Mesothelial cell of epicardium (in vitro differentiated cells): ENCODE data around the gene KCNH1. TPM values are rescaled to one million over a fixed set of nuclear protein-coding genes. Genes with fewer than 3 reads are reported as not detected.

Source experiments
- DNase-seq, 2 experiments: peaks; one replicate each; pipeline ENCODE4 v3.0.0; 2021; ENCODE audit warnings: low spot score in 2 of 2; ENCODE audit not compliant: unreplicated experiment in 2 of 2
- H3K27ac Mint-ChIP-seq: 2 replicates; pipeline ENCODE4 v1.8.0; 2021; ENCODE audit warnings: mixed read lengths
- H3K27me3 Mint-ChIP-seq: 2 replicates; pipeline ENCODE4 v1.8.0; 2021; ENCODE audit warnings: low read depth, mixed read lengths
- H3K36me3 Mint-ChIP-seq: 2 replicates; pipeline ENCODE4 v1.8.0; 2021; ENCODE audit warnings: mixed read lengths
- H3K4me1 Mint-ChIP-seq: 2 replicates; pipeline ENCODE4 v1.8.0; 2021; ENCODE audit warnings: mixed read lengths
- H3K4me3 Mint-ChIP-seq: 2 replicates; pipeline ENCODE4 v1.8.0; 2021; ENCODE audit warnings: mild to moderate bottlenecking, moderate library complexity, mixed read lengths
- H3K9me3 Mint-ChIP-seq: 2 replicates; pipeline ENCODE4 v1.8.0; 2021; ENCODE audit warnings: mixed read lengths
- total RNA-seq: library from RNA; stranded (reverse); gene quantifications from 3 replicates; pipeline ENCODE4 v1.2.1, GENCODE V29; 2021
- TF ChIP-seq, protein P1 (sequence below): fragments of 200-600 bp; sonication (generic); IDR thresholded peaks from one replicate; pipeline ENCODE4 v1.5.0; 2021; ENCODE audit warnings: antibody characterized with exemption; ENCODE audit not compliant: unreplicated experiment

Gene KCNH1
- total RNA-seq, 1 donor from 2014 or later = 0.34 TPM

- Mint-ChIP-seq H3K4me3 (no peak overlapping the region), H3K4me1 (no peaks in the 10 kb centered on the region), H3K9me3 (peaks cover 4% of the 10 kb centered on the region), H3K27ac (no peak overlapping the region), H3K36me3 (no peaks in the 10 kb centered on the region), H3K27me3 (peaks cover 9% of the 10 kb centered on the region)
- TF ChIP-seq, protein P1, sequence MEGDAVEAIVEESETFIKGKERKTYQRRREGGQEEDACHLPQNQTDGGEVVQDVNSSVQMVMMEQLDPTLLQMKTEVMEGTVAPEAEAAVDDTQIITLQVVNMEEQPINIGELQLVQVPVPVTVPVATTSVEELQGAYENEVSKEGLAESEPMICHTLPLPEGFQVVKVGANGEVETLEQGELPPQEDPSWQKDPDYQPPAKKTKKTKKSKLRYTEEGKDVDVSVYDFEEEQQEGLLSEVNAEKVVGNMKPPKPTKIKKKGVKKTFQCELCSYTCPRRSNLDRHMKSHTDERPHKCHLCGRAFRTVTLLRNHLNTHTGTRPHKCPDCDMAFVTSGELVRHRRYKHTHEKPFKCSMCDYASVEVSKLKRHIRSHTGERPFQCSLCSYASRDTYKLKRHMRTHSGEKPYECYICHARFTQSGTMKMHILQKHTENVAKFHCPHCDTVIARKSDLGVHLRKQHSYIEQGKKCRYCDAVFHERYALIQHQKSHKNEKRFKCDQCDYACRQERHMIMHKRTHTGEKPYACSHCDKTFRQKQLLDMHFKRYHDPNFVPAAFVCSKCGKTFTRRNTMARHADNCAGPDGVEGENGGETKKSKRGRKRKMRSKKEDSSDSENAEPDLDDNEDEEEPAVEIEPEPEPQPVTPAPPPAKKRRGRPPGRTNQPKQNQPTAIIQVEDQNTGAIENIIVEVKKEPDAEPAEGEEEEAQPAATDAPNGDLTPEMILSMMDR = no peak
- no peak for DNase-seq
Measured at GRCh38 chr1:210848474-210848873, 285.5 kb downstream of the KCNH1 start.

DNA sequence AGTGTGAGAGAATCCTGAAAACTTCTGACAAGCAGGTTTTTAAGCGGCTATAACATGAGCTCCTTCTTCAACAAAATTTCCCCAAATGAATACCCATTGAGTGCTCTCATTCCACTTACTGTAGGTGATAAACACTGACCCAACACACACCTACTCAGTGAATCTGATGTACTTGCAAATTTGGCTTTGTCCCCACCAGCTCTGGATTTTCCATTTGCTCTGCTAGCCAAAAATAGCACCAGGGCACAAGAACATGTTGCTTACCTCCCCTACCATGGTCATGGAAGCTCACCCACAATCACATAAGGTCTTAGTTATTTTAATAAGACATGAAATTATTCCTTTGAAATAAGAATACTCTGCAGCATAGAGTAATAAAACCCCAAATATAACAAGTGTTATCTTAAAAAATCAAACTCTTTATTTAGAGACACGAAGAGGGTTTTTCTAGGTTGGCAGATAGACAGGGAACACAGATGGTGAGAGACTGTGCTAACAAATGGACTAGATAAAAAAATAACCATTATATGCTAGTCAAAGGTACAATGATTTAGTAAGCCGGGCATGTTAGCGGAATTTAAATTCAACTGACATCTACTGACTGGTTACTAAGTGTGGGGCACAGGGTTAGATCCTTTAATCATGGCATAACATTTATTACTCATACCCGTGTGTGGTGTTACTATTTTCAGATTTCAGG, 291.9 kb downstream of the KCNH1 start:
- TF ChIP-seq, protein P1 = no peak
- Mint-ChIP-seq H3K4me1 (no peaks in the 10 kb centered on the region), H3K27me3 (peaks cover 28% of the 10 kb centered on the region), H3K4me3 (no peak overlapping the region), H3K27ac (no peak overlapping the region), H3K36me3 (no peaks in the 10 kb centered on the region), H3K9me3 (peaks cover 22% of the 10 kb centered on the region)
- DNase-seq = no peak

DNA sequence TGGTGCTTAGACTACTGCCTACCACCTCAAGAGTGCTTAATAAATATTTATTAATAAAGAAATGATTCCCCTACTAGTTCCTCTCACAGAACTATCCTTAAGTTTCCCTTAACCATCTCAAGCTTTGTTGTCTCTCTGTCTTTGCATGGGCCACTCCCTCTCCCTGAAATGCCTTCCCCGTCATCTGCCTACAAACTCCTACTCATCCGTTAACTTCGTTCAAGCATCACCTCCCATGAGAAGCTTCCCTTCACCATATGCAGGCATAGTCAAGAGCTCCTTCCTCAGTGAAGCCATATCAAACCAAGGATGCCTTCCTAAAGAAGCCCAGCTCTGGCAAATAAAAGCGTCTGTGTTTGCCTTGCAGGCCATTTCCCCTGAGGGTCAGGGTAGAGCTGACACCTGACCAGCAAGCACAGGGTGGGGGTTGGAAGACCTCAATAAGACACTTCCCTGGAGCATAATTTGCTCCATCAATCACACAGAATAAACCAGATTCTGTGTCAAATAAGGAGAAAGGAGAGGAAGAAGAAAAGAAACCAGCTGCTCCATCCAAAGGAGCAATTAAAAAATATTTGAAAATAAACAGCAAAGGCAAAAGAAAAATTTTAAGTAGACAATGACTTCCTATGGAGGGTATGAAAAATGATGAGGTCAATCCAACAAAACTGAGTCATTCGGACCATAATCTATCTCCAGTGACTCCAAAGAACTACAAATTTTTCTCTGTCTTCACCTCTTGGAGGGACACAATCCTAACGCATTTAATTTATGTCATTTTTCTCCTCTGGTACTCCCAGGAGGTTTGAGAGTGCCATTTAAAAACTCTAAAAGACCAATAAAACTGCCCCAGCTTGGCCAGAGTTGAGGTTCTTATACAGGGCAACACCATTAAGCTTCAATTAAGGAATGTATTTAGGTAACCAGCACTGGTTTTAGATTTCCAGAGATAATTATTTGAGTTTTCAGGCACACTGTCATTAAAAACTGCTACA, 303.6 kb downstream of the KCNH1 start:
- Mint-ChIP-seq H3K27me3 (peaks cover 5% of the 10 kb centered on the region), H3K36me3 (no peaks in the 10 kb centered on the region), H3K4me1 (no peaks in the 10 kb centered on the region), H3K9me3 (no peaks in the 10 kb centered on the region), H3K27ac (no peak overlapping the region), H3K4me3 (no peak overlapping the region)
- DNase-seq = no peak
- TF ChIP-seq, protein P1 = no peak

GRCh38 chr1:210828996-210829596, 304.9 kb downstream of the KCNH1 start:
- H3K9me3 Mint-ChIP-seq = no peaks in the 10 kb centered on the region
- no peak overlapping the region for H3K4me3 Mint-ChIP-seq
- DNase-seq = no peak
- peaks cover 5% of the 10 kb centered on the region for H3K27me3 Mint-ChIP-seq
- H3K27ac Mint-ChIP-seq = no peak overlapping the region
- TF ChIP-seq, protein P1 = no peak
- H3K4me1 Mint-ChIP-seq = no peaks in the 10 kb centered on the region
- no peaks in the 10 kb centered on the region for H3K36me3 Mint-ChIP-seq

GRCh38 chr1:210827481-210827880, 306.5 kb downstream of the KCNH1 start:
- Mint-ChIP-seq H3K27me3 (peaks cover 10% of the 10 kb centered on the region), H3K4me1 (no peaks in the 10 kb centered on the region), H3K36me3 (no peaks in the 10 kb centered on the region), H3K4me3 (no peak overlapping the region), H3K27ac (no peak overlapping the region), H3K9me3 (no peaks in the 10 kb centered on the region)
- DNase-seq = no peak
- TF ChIP-seq, protein P1 = no peak
